ENCODE results near the gene PYCR2. TPM values are rescaled to one million over a fixed set of nuclear protein-coding genes. Genes with fewer than 3 reads are reported as not detected.

The PYCR2 gene
- total RNA-seq, 1 donor from 2014 or later, result 54.8 TPM

DNA sequence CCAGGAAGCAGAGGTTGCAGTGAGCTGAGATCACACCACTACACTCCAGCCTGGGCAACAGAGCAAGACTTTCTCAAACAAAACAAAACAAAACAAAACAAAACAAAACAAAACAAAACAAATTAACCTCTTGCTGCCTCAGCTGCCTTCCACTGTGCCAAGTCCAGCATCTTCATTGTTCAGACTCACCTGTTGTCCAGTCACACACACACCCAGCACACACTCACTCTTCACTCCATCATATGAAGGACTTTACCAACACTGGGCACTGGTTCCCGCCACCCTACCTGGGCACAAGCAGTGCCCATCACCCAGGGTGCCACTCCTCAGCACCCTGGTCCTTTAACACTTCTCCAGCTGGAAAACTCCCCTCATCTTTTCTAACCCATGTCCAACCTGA is 14.6 kb downstream of the PYCR2 start:
- Mint-ChIP-seq H3K36me3 (ENCODE audit: insufficient read depth) (peaks cover 3% of the 10 kb centered on the region), H3K4me1 (ENCODE audit: low read depth) (peaks cover 12% of the 10 kb centered on the region), H3K27ac (peak overlapping the region; percentile 49), H3K27me3 (peaks cover 24% of the 10 kb centered on the region), H3K9me3 (ENCODE audit: low read depth) (no peaks in the 10 kb centered on the region), H3K4me3 (ENCODE audit: low read depth) (no peak overlapping the region)
- no peak for DNase-seq (ENCODE audit: low spot score, unreplicated experiment)
- TF ChIP-seq, protein P1, sequence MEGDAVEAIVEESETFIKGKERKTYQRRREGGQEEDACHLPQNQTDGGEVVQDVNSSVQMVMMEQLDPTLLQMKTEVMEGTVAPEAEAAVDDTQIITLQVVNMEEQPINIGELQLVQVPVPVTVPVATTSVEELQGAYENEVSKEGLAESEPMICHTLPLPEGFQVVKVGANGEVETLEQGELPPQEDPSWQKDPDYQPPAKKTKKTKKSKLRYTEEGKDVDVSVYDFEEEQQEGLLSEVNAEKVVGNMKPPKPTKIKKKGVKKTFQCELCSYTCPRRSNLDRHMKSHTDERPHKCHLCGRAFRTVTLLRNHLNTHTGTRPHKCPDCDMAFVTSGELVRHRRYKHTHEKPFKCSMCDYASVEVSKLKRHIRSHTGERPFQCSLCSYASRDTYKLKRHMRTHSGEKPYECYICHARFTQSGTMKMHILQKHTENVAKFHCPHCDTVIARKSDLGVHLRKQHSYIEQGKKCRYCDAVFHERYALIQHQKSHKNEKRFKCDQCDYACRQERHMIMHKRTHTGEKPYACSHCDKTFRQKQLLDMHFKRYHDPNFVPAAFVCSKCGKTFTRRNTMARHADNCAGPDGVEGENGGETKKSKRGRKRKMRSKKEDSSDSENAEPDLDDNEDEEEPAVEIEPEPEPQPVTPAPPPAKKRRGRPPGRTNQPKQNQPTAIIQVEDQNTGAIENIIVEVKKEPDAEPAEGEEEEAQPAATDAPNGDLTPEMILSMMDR (IDR thresholded peaks at IDR 0.05; ENCODE audit: unreplicated experiment), result no peak

DNA sequence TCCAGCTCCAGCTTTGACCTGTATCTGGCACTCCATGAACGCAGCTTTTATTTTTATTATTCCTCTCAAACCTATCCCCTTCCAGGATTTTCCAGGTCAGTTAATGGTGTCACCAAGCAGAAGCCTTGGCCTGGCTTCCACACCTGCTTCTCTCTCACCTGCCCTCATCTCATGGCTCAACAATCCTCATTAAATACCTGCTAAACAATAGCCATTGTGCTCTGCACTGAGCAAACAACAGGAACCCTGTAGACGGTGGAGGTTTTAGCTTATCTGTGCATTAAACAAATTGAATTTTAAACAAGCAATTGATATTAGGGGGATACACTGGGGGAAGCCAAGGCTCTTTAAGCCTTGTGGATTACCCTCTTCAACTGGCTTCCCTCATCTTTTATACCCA is 15.3 kb downstream of the PYCR2 start:
- no peak for DNase-seq (ENCODE audit: low spot score, unreplicated experiment)
- TF ChIP-seq, protein P1 (IDR thresholded peaks at IDR 0.05; ENCODE audit: unreplicated experiment), result no peak
- peaks cover 3% of the 10 kb centered on the region for H3K36me3 Mint-ChIP-seq (ENCODE audit: insufficient read depth)
- H3K4me1 Mint-ChIP-seq (ENCODE audit: low read depth), result peaks cover 12% of the 10 kb centered on the region
- peaks cover 24% of the 10 kb centered on the region for H3K27me3 Mint-ChIP-seq
- no peak overlapping the region for H3K4me3 Mint-ChIP-seq (ENCODE audit: low read depth)
- peak overlapping the region; percentile 86 for H3K27ac Mint-ChIP-seq
- H3K9me3 Mint-ChIP-seq (ENCODE audit: low read depth), result no peaks in the 10 kb centered on the region

DNA sequence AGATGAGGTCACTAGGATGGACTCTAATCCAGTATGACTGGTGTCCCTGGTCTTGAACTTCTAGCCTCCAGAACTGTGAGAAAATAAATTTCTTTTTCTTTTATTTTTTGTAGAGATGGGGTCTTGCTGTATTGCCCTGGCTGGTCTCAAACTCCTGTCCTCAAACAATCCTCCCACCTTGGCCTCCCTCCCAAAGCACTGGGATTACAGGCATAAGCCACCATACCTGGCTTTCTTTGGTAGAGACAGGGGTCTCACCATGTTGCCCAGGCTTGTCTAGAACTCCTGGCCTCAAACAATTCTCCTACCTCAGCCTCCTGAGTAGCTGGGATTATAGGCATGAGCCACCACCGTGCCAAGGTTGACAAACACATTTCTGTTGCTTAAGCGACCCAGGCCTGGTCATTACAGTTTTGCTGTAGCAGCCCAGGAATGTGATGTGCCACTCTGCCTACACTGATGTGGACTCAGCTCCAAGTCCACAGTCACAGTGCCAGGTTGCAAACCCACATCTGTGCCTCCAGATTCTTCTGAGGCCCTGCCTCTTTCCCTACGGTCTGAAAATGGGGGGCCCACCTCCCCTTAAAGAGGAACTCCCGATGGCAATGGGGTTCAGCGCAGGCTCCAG is 15.9 kb downstream of the PYCR2 start:
- TF ChIP-seq, protein P1 (IDR thresholded peaks at IDR 0.05; ENCODE audit: unreplicated experiment), result no peak
- Mint-ChIP-seq H3K9me3 (ENCODE audit: low read depth) (no peaks in the 10 kb centered on the region), H3K36me3 (ENCODE audit: insufficient read depth) (peaks cover 3% of the 10 kb centered on the region), H3K27ac (peak overlapping the region; percentile 86), H3K27me3 (peaks cover 24% of the 10 kb centered on the region), H3K4me1 (ENCODE audit: low read depth) (peaks cover 12% of the 10 kb centered on the region), H3K4me3 (ENCODE audit: low read depth) (no peak overlapping the region)
- no peak for DNase-seq (ENCODE audit: low spot score, unreplicated experiment)

DNA sequence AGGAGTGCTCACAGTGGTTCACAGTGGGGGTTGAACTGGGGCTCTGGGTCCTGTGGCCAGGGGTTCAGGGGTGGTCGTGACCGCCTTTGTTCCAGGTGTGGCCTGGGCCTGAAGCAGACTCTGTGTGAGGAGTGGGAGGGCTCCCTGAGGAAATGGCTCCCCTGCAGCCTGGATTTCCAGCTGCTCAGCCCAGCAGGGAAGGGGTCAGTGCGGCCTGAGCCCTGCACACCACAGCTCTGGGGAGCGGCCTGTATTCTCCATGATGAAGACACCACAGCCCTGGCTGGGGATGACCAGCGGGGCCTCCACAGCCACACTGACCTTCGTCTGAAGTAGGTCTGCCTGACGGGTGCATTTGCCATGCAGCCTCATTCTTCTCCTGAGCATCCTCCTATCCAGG is 16.7 kb downstream of the PYCR2 start:
- Mint-ChIP-seq H3K27ac (no peak overlapping the region), H3K4me3 (ENCODE audit: low read depth) (no peak overlapping the region)
- no peak for DNase-seq (ENCODE audit: low spot score, unreplicated experiment)

DNA sequence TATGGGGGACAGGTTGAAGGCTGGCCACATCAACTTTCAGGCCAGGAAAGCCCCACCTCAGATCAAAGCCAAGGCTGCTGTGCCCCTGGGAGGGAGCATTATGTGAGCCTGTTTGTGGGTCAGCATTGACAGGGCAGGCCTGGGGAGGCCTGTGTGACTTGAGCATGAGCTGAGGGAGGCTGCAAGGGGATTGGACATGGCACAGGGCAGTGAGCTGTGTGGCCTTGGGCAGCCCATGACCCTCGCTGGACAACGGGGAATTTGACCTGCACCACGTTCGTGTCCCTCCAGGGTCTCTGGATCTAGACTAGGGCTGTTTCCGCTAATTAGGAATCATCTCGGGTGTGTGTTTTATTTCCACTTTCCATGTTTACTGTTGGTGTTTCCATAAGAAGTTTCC is 17.6 kb downstream of the PYCR2 start:
- H3K4me3 Mint-ChIP-seq (ENCODE audit: low read depth), result no peak overlapping the region
- peaks cover 12% of the 10 kb centered on the region for H3K4me1 Mint-ChIP-seq (ENCODE audit: low read depth)
- TF ChIP-seq, protein P1 (IDR thresholded peaks at IDR 0.05; ENCODE audit: unreplicated experiment), result no peak
- DNase-seq (ENCODE audit: low spot score, unreplicated experiment), result no peak
- no peak overlapping the region for H3K27ac Mint-ChIP-seq
- no peaks in the 10 kb centered on the region for H3K36me3 Mint-ChIP-seq (ENCODE audit: insufficient read depth)
- H3K27me3 Mint-ChIP-seq, result peaks cover 12% of the 10 kb centered on the region
- no peaks in the 10 kb centered on the region for H3K9me3 Mint-ChIP-seq (ENCODE audit: low read depth)

More for the DNA sequence above, 16.7 kb downstream of the PYCR2 start:
- Mint-ChIP-seq H3K4me1 (ENCODE audit: low read depth) (peaks cover 12% of the 10 kb centered on the region), H3K27me3 (peaks cover 18% of the 10 kb centered on the region), H3K36me3 (ENCODE audit: insufficient read depth) (no peaks in the 10 kb centered on the region), H3K9me3 (ENCODE audit: low read depth) (no peaks in the 10 kb centered on the region)
- TF ChIP-seq, protein P1 (IDR thresholded peaks at IDR 0.05; ENCODE audit: unreplicated experiment), result no peak

All from progenitor cell of endocrine pancreas (in vitro differentiated cells).